NCI-H460 (cell line): Measurements from ENCODE around the gene AZI2. TPM values are rescaled to one million over a fixed set of nuclear protein-coding genes. Genes with fewer than 3 reads are reported as not detected.

Source experiments
- DNase-seq: peaks from one replicate; pipeline ENCODE4 v3.0.0-alpha.2; 2016; ENCODE audit warnings: low read depth; ENCODE audit errors: extremely low read depth
- total RNA-seq: library from RNA; depleted of rRNA; stranded (reverse); fragments of >200 nt; shearing (Covaris generic); gene quantifications from 2 replicates; pipeline ENCODE4 v1.2.3, GENCODE V29; 2014; rRNA removed

Gene AZI2
- total RNA-seq, 1 experiment from 2014 or later = 66.4 TPM

GRCh38 chr3:28308196-28308595 lies 40.4 kb downstream of the AZI2 start:
- DNase-seq = no peak

DNA sequence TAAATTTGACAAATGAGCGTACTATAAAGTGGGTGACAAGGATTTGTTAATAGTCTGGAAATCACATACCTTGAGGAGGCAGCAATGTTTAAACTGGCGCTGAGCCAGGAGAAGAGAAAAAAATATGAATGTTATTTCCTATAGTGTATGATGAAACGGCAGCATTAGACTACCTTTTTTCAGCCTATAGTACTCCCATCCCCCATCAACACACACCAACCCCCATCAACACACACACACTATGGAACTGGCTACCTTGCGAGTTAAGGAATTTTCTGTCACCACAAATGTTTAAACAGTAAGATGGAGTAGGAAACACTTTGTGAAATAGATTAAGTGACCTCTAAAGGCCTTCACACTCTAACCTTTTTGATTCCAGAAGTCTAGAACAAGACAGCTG lies 46.9 kb downstream of the AZI2 start:
- DNase-seq = no peak

GRCh38 chr3:28300345-28300962 lies 48.2 kb downstream of the AZI2 start:
- DNase-seq = no peak

DNA sequence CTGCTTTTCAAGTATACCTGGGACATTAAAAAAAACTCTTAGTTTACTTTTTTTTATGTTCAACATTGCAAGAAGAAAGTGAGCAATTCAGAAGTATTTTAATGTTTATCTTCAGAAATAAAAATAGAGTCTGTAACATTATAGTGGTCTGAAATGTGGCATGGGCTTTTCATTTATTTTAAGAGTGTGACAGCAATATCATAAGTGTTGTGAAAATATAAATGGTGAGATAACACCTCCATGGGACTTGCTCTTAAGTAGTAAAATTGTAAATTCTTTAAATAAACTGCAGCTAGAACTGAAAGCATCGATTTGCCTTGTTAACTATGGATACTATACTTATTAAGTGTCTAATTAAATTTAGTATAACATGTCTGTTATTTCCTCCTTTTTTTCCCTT lies 48.9 kb downstream of the AZI2 start:
- DNase-seq = no peak

GRCh38 chr3:28295898-28296490 lies 52.6 kb downstream of the AZI2 start:
- no peak for DNase-seq

- no peak for DNase-seq
These were observed 53.8 kb downstream of the AZI2 start for GRCh38 chr3:28294667-28295413.

- DNase-seq = no peak
These were observed 56.0 kb downstream of the AZI2 start for GRCh38 chr3:28292622-28293021.

- no peak for DNase-seq
These were observed 57.0 kb downstream of the AZI2 start for GRCh38 chr3:28291577-28291976.

- DNase-seq = no peak
These were observed 57.7 kb downstream of the AZI2 start for GRCh38 chr3:28290863-28291300.

DNA sequence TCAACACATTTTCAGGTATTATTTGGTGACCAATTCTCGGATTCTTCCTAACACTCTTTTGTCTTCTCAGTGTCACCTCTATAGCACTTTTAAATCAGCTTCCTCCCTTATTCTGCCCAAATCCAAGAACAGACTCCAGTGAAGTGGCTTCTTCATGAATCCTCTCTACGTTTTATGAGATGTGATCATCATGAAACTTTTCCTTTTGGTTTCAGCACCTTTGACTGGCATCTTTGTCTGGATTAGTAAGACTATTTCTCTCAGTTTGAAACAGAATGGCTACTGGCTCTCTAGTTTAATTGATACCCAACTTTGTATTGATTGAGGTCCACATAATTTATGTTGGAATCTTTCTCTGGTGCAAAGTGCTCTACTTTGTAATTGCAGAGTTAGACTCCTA lies 61.6 kb downstream of the AZI2 start:
- no peak for DNase-seq

DNA sequence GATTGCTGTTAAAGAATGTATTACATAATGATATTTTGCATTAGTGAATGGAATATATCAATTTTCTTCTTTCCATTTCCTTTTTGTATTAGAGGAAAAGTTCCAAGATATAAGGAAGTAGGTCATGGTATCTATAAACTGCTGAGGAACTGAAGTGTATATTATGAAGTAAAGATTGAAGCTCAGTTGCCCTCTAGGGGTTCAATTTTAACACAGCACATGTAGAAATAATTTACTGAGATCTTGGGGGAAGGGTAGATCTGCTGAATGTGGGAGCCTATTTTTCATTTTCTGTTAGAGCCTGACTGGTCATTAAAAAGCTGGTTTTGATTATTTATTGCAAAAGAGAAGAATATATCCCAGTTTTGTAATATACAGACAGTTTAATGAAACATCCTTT lies 62.0 kb downstream of the AZI2 start:
- peak; percentile 31 for DNase-seq

- DNase-seq = no peak
These were observed 67.8 kb downstream of the AZI2 start for GRCh38 chr3:28280781-28281180.

- DNase-seq = no peak
These were observed 68.9 kb downstream of the AZI2 start for GRCh38 chr3:28279770-28280169.

GRCh38 chr3:28278918-28279317 lies 69.7 kb downstream of the AZI2 start:
- no peak for DNase-seq

DNA sequence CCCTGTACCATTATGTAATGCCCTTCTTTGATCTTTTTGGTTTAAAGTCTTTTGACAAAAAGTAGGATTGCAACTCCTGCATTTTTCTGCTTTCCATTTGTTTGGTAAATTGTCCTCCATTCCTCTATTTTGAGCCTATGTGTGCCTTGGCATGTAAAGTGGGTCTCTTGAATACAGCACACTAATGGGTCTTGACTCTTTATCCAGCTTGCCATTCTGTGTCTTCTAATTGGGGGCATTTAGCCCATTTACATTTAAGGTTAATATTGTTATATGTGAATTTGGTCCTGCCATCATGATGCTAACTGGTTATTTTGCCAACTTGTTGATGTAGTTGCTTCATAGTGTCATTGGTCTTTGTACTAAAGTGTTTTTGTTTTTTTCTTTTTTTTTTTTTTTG lies 74.8 kb downstream of the AZI2 start:
- no peak for DNase-seq

Other genes with a start within 250 kb of the AZI2 start
- 36.9 and 43.7 TPM in 2 replicates for gene CMC1, start 107.2 kb downstream of the AZI2 start, total RNA-seq
- gene ZCWPW2, start 103 bp downstream of the AZI2 start, total RNA-seq = 0.22 and 0.29 TPM in 2 replicates